SIG-M5 (cell line): ENCODE measurements around the gene TP53BP2.
"Not testable (repeated sequence)": the region's sequence is repeated elsewhere in the genome, so short reads cannot be mapped to it uniquely, and the experiment has no call there.

Source experiments
- DNase-seq: peaks from one replicate; lab custom pipeline; 2025; lab: John Stamatoyannopoulos, UW

TP53BP2 gene

DNA sequence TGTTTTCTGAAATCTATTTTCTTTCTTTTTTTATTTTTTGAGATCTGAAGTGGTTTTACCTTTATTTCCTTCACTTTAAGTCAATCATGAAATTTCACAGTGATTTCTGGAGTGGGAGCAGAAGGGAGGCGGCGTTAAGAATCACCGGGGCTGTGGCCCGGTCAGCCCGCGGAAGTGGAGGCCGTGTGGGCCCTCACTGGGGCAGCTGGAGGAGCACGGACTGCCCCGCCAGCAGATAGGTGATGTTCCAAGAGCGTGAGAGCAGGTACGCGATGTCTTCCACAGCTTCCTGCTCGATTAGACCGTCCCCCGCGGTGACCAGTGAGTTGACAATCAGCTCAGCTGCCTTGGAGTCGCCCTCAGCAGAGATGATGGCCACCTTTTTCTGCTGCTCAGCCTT is 10.6 kb upstream of the TP53BP2 start:
- DNase-seq: no peak

DNA sequence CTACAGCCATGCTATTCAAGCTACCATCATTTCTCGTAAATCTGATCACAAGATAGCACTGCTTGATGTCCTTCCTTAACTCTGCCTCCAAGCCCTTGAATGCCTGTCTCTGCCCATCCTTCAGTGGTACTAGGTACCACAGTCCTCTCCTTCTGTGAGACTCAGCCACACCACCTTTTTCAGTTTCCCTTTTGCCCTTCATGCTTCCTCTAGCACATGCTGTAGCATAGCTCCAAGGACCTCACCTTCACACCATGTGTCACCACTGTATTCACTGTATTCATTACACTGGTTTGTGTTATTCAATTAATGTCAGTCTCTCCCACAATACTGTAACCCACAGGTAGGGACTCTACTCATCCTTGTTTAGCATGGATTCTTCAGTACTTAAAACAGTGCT is 8.0 kb upstream of the TP53BP2 start:
- DNase-seq: no peak

DNA sequence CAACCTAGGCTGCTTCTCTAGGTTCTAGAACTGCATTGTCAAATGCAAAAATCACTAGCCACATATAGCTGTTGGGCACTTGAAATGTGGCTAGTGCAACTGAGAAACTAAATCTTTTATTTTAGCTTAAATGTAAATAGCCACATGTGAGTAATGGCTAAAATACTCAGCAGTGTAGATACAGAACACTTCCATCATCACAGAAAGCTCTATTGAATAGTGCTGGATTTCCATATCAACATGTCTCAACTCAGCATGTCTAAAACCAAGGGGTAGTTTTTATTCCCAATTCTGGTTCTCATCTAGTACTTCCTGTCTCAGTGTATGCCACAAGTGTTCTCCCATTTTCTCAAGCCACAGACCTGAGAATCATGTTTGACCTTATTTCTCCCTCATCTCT is 7.5 kb upstream of the TP53BP2 start:
- no peak for DNase-seq

DNA sequence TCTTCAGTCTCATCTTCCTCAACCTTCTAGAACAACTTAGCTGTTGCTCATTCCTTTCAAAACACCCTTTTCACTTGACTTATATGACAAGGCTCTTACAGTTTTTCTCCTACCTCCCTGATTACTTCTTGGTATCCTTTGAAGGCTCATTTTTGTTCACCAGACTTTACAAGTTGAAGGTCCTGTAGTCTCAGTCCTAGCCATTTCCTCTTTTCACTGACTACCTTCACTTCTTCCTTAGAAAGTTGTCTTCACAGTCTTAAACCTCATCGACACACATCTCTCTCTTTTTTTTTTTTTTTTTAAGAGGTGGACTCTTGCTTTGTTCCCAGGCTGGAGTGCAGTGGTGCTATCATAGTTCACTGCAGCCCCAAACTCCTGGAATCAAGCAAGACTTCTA is 6.6 kb upstream of the TP53BP2 start:
- DNase-seq: no peak

DNA sequence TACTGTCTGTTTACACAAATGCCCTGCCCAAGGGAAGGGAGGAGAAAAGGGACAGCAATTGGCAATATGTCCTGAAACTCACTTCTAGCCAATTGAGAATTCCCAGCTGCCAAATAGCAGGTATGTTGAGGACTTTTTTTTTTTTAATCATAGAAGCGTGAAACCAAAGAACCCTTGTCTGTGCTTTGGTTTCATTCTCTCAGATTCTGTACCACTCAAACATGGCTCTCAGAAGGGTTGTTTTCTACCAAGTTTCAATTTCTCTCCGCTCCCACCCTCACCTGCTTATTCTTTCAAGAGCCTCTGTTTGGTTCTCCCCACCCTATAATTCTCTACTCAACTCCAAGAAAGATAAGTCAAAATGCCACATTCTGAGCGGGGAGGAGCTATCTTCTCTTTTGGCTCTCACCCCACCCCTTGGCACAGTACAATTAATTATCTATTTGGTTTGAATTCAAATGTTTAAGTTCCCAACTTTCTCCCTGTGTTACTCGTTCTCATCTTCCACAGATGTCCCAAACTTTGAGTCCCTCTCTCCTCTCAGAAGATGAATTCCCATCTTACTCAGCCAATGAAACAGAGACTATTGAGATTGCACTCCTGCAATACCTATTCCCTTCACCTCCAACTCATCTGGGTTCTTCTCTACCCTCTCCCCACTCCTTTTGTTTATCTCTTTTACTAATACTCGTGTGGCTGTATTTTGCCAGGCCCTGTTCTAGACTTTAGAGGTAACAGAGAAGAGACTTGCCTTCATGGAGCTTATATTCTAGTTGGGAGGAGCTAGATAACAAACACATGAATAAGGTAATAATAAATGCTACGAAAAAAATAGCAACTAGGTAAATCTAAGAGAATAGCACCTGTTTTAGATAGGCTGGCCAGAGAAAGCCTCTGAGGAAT is 3.9 kb upstream of the TP53BP2 start:
- no peak for DNase-seq

DNA sequence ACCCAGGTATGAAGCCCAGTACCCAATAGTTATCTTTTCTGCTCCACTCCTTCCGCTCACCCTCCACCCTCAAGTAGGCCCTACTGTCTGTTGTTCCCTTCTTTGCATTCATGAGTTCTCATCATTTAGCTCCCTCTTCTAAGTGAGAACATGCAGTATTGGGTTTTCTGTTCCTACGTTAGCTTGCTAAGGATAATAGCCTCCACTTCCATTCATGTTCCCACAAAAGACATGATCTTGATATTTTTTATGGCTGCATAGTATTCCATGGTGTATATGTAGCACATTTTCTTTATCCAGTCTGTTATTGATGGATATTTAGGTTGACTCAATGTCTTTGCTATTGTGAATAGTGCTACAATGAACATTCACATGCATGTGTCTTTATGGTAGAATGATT is 2.8 kb upstream of the TP53BP2 start:
- DNase-seq: no peak

DNA sequence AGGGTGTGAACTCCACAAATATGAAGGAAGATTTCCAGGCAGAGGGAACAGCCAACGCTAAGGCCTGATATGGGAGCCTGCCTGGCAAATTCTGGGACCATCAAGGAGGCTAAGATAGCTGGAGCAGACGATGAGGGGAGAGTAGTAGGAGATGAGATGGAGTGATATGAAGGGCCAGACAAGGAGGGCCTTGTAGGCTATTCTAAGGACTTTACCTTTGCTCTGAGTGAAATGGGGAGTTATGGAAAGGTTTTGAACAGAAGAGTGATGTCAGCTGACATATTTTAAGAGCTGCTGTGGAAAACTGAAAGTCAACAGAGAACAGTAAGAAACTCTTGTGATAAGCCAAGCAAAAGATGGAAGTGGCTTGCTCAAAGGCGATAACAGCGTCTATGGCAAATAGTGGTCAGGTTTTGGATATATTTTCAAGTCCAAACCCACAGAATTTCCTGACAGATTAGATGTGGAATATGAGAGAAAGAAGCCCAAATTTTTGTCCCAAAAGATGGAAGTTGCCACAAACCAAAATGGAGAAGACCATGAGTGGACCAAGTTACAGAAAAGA is 2.1 kb upstream of the TP53BP2 start:
- DNase-seq: no peak

DNA sequence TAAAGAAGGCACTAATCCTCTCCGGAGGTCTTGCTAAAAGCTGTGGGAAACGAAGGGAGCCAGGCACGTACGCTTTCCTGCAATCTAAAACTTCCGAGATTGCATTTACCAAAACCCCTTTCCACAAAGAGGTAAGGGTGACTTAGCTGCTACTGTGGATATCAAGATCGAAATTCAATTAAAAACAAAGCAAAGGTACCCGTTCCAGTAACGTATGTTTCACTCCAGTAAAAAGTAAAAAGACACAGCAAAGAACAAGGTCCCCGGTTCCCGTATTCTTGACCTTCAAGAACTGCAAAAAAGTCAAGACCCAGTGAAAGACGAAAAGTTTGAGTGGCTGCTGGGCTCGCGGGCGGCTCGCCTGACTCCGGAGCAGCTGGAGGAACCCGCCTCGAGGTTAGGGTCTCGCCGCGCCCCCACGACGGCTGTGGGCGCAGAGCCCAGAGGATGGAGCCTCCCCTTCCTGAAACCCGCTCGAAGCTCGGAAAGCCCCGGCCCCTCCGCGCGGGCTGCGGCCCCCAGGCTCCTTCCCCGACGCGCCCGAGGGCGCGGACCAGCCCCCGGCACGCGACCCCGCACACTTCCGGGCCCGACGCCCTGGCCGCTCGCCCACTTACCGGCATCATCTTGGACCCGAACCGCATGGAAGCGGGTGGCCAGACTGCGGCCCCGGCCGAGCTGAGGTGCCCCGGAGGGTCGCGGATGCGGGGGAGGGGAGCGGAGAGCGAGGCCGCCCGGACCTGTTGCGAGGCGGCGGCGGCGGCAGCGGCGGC is 524 bp downstream of the TP53BP2 start:
- no peak for DNase-seq

DNA sequence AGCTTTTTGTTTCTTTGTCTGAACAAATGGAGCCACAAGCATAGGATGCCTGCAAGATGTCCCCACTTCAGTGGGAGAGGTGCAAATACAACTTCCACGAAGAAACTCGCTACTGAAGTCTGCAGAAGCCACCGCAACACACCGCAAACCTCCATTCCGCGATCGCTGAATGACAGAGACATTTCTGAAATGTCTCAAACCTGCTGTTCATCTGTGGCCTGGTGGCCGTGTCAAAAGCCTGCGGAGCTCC is 1.0 kb downstream of the TP53BP2 start:
- no peak for DNase-seq

DNA sequence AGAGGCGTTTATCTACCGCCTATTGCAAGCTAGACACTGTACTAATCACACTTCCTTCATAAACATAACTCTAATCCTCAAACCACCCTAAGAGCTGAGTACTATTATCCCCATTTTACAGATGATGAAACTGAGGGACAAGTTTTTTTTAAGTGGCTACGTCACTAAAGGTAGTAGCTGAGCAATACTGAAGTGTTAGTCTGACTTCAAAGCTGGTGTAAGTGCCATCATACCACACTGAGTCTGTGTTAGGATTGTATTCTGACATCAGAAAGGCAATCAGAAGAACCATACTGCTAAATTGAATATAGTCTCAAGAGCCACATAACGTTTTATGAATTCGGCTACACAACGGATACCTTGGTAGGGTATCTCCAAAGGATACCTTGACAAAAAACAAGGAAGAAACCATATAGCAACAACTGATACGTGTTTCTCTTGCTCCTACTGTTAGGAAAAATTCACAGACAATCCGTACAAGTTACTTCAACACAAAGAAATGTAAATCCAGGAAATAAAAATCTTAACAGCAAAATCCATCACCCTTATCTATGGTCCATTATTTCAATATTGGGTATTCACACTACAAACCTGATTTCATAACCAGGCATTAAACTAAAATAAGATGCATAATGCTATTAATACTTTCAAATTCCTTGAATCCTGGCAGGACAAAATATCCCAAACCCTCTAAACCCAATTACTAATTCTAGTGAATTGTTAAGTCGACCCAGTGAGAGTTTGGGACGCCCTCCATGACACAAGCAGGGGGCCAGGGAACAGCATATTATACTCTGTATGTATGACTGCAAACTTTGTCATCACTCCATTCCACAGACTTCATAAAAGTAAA is 1.6 kb downstream of the TP53BP2 start:
- DNase-seq: no peak

DNA sequence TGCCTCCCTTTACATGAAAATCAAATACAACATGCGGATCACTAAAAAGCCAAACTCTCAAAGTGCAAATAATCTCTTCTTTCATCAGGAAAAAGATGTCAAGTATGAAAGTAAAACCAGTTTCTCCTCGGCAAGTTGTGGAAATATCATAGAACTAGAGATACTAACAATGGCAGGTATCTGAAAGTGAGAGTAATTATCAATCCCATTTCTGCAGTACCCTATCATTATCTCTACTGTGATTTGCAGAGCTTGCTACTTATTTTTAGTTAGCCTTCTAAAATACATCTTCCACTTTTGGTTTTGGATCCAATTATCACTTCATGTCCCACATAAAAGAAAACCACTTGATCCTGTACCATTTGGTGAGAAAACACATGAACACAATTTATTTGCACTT is 3.0 kb downstream of the TP53BP2 start:
- DNase-seq: no peak

DNA sequence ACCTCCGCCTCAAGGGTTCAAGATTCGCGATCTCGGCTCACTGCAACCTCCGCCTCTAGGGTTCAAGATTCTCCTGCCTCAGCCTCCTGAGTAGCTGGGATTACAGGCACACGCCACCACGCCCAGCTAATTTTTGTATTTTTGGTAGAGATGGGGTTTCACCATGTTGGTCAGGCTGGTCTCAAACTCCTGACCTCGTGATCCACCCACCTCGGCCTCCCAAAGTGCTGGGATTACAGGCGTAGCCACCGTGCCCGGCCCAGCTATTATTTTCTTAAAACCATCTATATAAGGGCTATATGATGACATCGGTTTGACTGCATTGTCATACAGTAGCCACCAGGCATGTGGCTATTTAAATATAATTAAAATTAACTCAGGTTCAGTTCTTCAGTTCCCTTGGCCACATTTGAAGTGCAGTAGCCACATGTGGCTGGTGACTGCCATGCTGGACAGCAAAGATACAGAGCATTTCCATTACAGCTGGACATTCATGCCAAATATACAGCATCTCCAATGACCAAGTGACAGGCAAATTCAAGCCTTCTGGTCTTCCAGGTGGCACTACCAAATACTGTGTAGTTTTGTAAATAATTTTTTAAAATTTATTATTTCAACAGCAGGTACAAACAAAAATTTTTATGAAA is 3.6 kb downstream of the TP53BP2 start:
- not testable (repeated sequence) for DNase-seq

DNA sequence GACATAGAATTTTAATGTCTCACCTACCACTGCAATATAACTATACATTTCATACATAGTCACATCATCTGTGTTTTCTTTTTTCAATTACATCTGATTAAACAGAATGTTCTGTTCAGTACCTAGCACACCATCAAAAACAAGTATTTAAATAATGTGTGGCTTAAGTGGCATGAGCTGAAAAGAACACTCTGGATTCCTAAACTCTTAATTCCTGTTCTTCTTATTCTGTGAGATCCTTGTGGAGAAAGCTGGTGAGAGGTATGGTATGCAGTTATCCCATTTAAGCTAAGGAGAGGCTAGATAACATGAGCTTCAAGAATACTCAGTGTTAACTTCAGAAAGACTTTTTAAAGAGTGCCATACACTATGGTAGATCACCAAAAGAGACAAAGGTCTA is 5.5 kb downstream of the TP53BP2 start:
- DNase-seq: no peak

DNA sequence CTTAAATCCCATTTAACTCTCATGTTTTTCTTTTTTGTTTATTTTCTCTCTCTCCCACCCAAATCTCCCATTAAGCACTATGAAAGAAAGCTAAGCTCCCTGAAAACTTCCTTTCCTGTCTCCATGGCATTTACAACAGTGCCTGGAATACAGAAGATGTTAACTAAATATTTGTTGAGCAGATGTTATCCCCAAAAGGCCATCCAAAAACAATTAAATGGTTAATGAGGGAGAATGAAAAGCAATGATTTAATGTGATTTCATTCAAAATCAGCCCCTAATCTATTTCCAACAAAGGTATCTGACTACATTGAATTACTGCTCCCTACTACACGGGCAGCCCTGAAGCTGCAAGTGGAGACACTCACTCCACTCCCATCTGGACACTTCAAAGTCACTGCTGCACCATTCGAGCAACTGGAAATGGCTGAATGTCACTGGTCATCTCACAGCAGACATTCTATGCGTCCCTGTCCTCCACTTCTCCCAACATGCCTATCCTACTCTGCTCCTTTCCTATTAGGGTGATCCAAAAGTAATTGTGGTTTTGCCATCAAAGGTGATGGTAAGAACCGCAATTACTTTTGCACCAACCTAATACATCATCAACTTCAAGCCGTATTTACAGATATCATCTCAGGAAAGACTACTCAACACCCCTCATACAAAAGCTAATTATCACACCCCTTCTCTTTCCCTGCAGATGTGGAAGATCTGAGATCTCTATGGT is 7.5 kb downstream of the TP53BP2 start:
- DNase-seq: no peak

DNA sequence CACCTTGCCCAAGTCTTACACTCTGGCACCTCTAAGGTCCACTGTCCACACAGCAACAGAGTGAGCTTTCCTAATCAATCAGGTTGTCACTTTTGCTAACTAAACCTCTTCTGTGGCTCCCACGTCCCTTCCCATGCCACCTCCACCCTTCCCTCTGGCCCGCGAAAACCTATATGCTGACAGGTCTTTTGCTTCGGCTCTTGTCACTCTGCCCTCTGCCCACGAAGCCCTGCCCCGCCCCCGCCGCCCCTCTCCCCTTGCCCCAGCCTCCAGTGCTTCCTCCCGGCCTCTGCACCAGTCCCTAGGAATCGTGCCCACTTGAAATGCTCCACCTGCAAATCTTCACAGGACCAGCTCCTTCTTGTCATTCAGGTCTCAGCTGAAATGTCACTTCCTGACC is 8.1 kb downstream of the TP53BP2 start:
- no peak for DNase-seq

DNA sequence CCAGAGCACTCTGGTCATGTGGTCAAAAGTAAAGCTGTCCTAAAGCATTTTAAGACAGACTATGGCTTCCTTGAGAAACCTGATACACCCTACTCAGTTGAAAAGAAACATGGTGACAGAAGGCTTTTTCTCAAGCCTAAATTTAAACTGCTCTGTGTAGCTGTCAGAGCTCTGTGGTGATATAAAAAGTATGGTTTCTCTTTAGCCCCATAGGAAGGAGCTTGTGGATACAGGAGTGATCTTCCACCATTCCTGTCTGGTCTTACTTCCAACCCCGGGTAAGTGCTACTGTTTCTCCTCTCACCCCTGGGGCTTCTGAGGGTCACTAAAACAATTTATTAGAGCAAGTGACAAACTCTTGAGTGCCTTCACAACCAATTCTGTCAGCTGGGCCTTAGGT is 8.5 kb downstream of the TP53BP2 start:
- no peak for DNase-seq

DNA sequence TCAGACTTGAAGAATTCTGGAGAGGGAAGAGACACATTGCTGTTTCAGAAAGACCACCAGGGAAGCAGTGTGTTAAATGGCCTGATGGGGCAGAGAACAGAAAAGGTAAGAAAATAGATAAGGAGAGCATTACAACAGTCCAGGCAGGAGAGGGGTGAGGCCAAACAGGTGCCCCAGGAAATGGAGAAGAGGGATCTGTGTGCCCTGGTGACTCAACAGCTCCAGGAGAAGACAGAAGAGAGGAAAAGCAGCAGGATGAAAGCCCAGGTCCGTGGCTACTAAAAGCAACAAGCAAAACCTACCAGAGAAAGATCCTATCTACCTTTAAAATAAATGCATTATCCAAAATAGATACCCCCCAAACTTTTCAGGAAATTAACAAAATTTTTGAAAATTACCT is 9.2 kb downstream of the TP53BP2 start:
- no peak for DNase-seq

DNA sequence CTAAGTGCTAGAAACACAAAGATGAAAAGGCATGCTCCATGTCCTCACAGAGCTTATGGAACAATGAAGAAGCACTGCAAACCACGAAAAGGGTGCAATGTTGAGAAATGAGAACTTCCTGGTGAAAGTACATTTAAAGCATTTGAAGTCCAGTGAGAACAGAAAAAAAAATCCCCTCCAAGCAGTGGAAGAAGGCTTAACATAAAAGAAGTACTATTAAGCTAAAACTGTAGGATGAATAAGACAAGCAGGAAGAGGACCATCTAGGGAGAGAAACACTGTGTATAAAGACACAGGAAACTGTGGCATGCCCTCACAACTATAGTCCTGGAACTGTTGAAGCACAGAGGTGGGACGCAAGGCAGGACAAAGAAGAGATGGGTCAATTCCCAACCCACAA is 10.0 kb downstream of the TP53BP2 start:
- DNase-seq: no peak

DNA sequence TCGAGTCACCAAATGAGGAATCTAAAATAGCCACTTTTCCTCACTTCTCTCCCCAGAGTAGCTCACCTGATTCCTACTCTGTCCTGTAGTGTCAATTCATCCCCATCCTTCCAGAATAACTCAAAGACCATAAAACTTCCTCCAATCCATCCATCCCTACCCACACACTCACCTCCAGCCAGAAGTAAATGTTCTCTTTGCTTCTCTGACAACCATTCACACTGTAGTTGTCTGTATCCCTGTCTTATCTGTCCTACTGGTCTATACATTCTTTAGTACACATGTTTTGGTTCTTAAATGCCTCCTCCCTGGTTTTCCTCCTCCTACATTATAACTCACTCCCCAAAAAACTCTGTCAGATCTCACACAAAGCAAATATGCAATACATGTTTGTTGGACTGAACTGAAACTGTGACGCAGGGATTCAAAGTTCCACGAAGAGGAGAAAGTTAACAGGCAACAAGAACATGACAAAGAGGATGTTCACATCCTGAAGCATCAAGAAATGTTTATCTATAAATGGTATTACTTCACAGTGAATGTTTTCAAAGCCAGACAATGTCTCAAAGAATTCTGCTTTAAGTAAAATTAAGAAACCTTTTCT is 11.0 kb downstream of the TP53BP2 start:
- DNase-seq: no peak

DNA sequence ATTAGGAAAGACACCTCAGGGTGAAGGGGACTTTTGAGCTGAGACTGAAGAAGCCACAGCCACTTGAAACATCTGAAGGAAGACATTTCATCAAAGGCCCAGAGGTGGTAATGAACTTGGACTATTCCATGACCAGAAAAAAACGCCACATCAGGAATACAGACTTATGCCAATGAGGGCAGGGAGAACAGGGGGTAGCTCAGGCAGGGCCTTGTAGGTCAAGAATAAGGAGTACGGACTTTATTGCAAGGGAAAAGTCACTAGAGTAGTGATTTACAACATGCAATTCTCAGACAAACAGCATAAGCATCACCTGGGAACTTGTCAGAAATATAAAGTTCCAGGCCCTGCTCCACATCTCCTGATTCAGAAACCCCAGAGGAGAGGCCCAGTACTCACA is 11.8 kb downstream of the TP53BP2 start:
- DNase-seq: no peak

DNA sequence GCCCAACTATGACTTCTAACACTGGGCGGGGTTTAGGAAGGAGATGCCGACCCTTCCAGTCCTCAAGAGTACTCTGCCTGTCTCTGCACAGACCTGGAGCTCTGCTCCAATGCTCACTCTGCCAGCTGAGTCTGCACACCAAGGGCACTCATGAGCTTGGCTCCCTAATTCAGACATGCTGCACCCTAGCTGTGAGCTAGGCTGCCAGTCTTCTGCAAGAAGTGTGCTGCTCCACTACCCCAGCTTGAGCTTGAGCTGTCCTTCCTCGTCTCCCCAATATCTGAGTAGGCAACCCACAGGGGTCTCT is 13.2 kb downstream of the TP53BP2 start:
- no peak for DNase-seq
